HG02571 (cell line): ENCODE measurements around the gene VSX1.

Experiments used
- ATAC-seq: cut with Tn5 transposase; IDR thresholded peaks from one replicate; pipeline ENCODE4 v1.9.1; 2021; ENCODE audit warnings: mild to moderate bottlenecking, moderate library complexity; ENCODE audit not compliant: unreplicated experiment

The VSX1 gene

DNA sequence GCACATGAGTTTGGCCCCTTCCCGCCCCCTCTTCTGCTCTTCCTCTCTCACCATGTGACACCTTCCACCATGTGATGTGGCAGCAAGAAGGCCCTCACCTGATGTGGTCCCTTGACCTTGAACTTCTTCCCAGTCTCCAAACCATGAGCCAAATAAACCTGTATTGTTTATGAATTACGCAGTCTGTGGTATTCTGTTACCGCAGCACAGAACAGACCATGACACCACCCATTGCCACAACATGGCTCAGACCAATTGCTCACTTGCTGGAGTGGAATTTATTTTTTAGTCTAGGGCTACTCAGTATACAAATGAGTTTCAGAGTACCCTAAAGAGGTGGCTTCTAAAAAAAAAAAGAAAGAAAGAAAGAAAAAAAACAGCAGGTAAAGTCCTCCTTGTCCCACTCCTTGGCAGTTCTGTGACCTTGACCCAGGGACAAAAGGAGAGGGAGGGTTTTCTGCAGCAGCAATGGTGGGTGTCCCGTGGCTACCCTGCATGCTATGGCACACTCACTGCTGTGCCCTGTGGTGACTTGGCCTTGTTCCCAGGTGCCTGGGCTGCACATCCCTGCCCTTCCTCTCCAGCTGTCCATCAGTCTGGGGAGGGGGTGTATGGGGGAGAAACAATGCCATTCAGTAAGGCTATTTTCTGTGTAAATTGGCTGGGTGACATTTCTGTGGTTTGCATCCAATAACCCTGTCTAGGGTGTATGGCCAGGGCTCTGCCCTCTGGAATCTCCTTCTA is 5.4 kb upstream of the VSX1 start:
- ATAC-seq, result no peak

DNA sequence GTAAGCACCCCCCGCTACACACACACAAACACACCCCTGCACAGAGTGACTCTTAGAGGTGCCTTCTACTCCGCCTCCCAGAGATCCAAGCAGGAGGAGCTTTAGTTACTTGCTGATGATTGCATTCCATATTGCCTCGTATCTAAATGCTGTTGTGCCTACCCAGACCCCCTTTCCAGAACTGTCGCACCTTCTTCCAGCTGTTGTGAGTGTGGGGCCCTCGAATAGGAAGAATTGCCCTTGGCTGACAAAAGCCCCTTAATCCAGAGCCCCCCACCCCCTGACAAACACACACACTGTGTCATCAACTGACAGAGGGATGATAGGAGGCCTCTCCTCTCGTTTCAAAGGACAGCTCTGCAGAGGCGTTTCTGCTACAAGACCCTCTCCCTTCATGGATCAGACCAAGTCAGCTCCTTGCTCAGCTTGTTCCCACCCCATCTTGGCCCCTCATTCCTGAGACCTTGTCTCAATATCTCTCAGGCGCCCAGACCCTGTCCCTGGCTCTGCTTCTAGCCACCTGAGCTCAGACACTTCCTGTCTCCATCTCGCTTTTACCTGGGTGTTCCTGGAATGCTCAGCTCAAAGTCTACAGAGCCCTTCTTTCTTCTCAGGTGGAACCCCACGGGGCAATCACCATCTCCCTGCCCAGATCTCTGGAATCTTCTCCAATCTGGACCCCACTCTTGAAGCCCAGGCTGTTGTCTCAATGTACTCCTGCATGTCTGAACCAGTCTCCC is 4.0 kb upstream of the VSX1 start:
- ATAC-seq, result no peak

DNA sequence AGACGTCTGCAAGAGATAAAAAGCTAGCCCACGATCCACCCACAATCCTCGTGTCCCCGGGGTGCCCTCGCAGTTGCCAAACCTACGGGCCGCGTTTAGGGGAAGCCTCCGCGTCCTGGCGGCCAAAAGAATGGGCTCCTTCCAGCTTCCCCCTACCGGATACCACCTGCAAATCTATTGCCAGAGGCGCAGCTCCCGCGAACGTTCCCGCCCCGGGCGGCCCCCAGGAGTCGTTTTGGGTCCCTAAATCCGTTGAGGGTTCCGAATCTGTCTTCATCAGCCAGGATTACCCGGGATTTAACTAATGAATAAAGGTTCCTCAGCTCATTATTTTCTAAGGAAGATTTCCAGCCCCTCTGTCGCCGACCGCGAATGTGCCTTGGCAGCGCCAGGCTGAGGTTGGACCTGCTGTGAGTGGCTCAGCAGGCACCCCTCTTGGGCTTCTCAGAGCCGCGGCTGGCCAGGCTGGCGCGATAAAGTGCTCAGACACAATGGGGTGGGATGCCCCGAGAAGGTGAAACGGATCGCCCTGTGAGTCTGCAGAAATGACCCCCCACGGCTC is 2.8 kb upstream of the VSX1 start:
- no peak for ATAC-seq

DNA sequence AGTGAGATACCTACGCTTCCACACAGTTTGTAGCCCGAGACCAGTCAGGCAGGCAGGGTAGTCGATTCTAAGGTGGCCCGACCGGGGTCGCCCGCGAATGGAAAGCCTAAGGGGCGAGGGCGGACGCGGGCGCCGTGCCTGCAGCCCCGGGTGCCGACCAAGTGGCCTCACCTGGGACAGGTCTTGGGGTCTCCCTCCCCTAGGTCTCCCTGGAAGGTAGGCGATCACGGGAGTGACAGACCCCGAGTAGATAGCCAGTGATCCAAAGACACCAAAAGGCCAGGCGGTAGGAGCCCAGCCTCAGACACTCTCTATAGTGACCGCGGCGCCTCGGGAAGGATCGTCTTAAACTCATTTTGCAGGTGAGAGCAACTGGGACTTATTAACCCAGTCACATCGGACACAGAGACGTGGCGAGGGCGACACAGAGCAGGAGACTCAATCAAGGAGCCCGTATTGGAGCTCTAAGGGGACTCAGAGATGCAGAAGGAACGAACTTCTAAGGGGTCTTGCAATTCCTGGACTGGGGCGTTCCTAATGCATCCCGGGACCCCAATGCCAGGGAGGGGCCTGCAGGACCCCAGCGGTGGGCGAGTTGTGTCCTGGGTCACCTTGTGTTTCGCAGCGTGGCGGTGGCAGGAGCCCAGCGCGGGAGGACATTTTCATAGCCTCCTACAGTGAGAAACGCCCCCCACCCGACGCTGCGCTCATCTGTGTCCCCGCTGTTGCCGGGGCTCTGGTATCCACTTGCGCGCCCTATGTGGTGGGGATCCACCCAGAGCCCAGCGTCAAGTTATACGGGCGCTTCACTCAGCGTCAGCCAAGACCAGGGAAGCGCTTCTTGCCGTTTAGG is 2.1 kb upstream of the VSX1 start:
- no peak for ATAC-seq

DNA sequence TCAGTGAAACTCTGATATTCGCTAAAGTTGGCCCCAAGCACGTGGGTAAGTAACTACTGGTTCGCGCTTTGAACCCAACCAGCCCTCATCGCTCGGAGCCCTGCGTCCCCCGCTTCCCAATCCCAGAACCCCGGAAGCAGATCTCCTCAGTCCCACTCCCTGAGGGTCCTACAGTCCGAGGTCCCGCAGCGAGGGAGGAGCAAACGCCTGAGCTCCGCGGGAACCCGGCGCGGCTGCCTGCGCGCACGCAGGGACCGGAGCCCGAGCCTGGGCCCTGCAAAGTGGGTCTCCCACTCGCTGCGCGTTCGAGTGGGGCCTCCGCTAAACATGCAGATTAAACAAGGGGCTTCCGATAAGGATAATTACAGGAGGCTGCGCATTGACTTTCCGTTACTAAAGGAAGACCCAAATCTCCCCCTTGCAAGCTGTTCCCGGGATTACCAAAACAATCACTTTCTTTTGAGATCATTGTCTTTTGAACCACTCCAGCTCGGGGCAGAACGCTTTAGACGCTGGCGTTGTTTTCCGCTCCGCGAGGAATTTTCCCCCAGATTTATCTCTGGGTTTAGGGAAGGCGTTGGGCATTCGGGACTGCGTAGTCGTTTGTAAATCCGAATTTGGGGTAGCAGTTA is 1.3 kb upstream of the VSX1 start:
- ATAC-seq, result no peak

DNA sequence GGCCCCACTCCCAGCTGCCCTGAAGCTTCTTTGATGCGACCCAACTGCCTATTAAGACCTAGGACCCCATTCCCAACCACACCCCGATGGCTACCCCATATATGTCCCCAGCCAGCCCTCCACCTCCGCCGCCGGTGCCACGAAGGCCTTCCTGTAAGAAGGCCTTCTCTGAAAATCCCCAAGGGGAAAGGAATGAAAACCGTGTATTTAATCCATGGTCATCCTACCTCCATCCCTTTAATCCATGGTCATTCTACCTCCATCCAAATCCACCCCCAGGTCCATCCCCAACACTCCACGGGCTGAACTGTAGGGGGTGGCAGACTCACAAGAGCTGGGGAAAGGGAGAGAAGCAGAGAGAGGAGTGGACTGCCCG is 545 bp upstream of the VSX1 start:
- no peak for ATAC-seq

DNA sequence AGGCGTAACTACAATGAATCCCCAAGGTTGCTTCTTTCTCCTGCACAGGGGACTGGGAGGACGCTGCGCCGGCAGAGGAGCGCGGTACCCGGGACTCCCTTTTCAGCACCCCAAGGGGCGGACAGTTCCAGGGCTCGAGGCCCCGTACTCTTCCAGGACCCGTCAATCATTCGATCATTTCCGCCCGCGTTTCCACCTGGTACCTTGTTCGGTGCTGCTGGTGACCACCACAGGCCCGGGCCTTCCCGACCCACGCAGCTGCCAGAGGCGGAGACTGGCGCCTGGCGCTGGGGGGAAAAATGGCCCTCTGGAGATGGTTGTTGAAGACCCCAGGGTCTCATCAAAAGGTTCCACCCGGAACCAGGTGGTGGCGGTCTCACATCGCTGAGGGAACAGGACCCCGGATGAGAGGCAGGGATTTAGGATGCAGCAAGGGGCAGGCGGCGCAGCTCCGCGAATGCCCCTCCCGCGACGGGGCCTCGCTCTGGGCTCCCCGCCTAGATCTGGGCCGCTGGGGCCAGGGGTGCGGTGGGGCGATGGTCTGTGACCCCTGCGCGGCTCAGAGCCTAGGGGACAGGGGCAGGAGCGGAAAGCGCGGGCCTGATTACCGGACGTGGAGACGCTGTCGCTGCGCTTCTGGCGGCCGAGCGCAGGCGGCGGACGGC is 744 bp downstream of the VSX1 start:
- no peak for ATAC-seq

DNA sequence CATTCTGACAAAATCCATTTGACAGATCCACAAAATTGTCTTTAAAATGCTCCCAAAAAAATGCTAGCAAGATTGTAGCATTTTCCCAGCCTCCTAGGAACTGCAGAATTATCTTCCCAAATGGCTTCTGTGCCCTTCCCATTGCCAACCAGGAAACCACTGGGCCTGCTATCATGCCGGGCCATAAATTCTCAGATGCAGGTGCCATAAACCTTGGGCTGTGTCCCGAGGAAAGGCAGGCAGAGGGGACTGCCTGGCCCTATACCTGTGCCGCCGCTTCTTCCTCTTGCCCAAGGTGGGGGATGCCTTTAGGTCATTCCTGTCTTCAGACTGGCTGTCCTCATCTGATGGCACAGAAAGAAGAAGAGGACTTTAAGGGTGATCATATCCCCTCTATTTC is 2.8 kb downstream of the VSX1 start:
- no peak for ATAC-seq

DNA sequence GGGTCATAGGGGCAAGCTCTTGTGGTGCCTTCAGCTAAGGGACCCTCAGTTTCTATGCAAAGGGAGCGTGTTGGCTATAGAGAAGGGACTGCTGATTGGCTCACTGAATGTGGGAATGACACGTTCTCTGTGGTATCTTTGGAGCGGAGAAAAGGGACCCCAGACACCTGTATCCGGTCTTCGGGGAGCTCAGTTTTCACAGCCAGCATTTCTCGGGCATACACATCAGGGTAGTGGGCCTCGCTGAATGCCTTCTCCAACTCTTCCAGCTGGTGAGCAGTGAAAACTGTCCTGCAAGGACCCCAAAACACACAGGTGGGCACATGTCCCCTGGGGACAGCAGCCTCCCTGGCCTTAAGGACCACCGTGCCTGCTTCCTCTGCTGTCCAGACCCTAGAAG is 3.3 kb downstream of the VSX1 start:
- ATAC-seq, result no peak

DNA sequence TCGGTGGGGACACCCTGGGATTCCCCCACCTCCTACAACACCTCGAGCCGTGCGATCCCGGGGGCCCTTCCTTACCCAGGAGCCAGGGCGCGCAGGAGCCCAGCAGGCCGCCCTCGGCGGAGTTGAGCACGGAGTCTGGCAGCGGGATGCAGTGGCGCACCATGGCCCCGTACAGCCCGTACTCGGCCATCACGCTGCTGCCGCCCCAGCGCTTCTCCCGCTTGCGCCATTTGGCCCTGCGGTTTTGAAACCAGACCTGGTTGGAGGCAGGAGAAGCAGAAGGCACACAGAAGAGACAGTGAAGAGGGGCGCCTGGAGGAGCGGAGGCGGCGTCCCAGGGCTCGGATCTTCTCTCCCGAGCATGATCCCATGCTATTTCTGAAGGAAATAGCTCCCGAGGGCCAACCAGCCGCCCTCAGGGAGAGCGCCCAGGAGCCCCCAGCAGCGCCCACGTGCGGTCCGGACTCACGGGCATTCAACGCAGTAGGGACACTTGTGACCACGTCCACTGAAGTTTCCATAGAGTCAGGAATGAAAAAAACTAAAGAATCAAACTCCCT is 4.3 kb downstream of the VSX1 start:
- ATAC-seq, result no peak

DNA sequence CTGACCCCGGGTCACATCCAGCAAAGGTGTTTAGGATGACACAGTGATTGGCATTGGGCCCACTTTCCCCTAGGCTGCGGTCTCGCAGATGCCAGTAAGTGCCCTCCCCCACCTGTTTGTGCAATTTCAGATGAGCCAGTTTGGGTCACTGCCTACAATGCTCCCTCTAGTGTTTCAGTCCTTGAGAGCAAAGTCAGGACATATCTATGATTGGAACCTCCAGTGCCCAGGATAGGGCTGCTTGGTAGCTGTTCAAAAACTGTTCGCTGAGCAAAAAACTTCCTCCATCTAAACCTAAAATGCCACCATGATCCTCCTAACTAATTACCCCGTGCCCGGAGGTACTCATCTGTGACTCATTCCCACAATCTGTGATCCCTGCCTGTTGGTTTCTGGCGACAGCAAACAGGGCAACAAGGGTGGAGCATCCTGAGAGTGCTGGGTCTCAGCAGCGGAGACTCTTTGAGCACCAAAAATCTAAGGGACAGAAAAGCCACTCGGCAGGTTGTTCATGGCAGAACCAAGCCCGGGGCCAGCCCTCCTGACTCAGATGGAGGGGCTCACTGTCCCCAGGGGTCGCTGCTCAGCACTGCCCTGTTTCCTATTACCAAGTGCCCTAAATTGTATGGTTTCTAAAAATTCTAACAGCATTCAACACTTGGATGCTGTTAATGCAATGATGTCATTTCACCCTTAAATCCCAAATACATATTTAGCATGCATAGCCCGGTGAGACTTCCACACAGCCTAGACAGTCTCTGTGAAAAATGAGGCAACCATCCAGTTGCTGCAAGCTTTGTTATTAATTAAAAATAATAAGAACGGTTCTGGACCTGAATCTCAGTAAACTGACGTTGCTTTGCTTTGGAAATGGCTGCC is 5.0 kb downstream of the VSX1 start:
- no peak for ATAC-seq

DNA sequence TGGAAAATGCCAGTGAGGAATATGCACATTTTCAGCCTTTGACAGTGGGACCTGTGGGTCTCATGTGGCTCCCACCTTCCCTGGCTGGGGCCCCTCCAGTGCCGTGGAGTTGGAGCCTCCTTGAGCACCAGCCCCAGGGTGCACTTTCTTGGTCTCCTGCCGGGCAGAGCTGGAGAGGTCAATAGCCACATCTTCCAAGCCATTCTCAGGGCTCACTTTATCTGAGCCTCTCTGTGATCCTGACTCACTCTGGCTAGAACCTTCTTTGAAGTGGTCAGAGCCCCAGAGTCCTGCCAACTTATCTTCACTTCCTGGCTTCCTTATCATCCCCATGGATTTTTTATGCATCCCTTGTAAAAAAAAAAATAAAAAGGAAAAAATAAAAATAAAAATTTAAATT is 5.7 kb downstream of the VSX1 start:
- ATAC-seq, result no peak

DNA sequence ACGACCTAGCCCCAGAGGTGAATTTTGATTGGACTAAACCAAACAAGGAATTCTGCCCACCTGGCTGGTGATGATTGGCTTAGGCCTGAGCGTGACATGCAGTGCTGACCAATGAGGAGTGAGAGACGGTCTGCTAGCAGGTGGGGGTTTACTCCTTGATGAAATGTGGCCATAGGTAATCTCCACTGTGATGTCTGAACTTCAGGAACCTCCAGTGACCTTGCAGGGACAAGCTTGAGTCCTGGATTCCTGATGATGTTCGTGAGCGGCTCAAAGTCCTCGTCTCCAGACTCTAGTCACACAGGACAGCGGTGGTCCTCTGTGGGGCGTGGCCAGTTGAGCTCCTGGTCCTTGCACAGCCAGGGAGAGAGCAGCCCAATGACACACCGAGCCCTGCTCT is 8.4 kb downstream of the VSX1 start:
- no peak for ATAC-seq

DNA sequence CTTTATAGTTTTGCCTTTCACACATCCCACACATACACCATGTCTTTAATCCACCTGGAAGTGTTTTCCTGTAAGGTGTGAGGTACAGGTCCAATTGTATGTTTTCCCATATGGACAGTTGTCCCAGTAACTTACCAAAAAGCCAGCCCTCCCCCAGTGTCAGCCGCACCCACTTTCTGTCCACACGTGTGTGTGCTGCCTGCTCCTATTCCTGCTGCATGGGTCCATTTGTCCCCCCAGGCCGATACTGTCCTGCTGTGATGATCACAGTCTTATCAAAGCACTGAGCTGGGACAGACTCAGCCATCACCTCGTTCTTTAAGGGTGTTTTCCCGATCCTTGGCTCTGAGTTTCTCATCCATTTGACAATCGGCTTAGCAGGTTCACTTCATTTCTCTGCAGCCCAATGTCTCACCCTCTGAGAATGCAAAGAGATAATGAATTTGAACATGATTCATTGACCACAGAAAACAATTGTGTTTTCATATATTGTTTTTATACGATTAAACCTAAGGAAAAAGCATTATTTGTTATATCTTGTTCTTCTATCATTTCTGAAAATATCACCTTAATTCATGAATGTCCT is 9.6 kb downstream of the VSX1 start:
- ATAC-seq, result no peak

DNA sequence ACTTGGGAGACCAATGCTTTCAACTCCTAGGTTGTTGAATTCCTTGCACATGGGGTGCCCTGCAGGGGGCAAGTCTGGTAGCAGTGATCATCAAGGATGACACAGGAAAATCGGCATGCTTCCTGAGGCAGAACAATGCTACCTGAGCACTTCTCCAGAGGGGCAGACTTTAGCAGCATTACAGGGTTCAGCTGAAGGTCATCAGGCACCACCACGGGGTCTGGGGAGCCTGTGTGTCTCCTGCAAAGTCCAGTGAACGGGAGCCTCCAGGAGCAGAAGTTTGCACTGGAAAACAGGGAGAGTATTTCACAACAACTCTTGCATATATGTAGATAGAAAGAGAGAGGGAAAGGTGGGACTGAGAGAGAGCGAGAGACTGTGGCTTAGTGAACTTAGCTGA is 10.2 kb downstream of the VSX1 start:
- ATAC-seq, result no peak

DNA sequence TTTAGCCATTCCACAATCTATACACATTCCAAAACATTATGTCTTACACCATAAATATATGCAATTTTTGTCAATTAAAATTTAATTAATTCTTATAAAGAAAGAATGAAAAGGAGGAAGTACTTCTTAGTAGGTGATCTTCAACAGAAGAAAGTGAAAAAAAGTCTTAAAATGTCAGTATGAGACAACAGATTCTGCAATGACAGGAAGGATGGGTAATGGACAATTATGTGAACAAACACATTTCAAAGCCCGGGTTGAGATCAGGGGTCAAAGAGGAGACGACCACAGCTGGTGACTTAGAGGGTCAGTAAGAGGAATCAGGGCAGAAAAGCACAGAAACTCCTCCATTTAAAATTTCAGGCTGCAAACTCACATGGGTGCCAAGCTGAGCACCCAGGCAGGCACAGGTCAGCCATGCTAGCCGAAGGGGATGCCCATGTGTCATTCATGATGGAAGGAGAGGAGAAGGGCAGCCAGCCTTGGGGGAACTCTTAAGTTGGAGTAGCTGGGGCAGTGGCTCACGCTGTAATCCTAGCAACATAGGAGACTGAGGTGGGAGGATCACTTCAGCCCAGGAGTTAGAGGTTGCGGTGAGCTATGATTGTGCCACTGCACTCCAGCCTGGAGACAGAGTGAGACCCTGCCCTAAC is 11.0 kb downstream of the VSX1 start:
- no peak for ATAC-seq

DNA sequence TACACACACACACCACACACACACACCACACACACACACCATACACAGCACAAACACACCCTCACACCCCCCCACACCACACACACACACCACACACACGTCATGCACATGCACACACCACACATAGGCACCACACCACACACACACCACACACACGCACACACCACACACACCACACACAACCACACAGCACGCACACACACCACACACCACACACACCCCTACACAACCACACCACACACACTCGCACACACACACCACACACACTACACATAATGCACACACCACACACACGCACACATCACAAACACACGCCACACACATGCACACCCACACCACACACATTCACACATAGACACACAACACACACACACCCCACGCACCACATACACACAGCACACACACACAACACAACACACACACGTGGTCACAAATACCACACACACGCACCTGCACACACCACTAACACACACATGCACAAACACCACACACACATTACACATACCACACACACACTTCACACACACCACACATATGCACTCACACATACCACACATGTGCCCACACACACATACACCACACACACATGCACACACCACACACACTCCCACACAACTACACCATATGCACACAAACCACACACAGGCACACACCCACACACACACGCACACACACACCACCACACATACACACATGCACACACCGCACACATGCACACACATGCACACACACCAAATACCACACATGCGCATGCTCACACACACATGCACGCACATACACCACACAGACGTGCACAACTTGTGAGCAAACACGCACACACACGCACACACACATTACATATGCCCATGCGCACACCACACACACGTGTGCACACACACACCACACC is 14.6 kb downstream of the VSX1 start:
- ATAC-seq, result no peak
